Measurements from ENCODE around the gene RPL7L1.

DNA sequence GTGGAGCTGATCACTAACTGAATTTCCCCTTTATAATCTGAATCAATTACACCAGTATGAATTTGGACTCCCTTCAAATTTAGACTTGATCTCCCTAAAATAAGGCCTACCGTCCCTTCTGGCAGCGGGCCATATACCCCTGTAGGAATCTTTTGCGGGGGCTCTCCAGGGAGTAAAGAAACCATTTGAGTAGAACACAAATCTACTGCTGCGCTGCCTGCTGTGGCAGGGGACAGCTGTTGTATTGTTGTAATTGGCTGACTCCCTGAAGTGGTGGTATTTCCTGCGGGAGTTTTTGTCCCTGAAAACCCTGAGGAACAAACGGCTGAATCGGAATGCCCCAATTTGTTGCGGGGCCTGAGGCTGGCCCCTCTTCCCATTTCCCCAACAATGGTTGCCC, 20.5 kb downstream of the RPL7L1 start:
- TF ChIP-seq, protein P1, sequence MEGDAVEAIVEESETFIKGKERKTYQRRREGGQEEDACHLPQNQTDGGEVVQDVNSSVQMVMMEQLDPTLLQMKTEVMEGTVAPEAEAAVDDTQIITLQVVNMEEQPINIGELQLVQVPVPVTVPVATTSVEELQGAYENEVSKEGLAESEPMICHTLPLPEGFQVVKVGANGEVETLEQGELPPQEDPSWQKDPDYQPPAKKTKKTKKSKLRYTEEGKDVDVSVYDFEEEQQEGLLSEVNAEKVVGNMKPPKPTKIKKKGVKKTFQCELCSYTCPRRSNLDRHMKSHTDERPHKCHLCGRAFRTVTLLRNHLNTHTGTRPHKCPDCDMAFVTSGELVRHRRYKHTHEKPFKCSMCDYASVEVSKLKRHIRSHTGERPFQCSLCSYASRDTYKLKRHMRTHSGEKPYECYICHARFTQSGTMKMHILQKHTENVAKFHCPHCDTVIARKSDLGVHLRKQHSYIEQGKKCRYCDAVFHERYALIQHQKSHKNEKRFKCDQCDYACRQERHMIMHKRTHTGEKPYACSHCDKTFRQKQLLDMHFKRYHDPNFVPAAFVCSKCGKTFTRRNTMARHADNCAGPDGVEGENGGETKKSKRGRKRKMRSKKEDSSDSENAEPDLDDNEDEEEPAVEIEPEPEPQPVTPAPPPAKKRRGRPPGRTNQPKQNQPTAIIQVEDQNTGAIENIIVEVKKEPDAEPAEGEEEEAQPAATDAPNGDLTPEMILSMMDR (IDR thresholded peaks at IDR 0.05): no peak
- TF ChIP-seq POLR2AphosphoS5 (IDR thresholded peaks at IDR 0.05) (no peak), POLR2A (IDR thresholded peaks at IDR 0.05) (no peak)
